Measurements from ENCODE around the gene WDFY1.

DNA sequence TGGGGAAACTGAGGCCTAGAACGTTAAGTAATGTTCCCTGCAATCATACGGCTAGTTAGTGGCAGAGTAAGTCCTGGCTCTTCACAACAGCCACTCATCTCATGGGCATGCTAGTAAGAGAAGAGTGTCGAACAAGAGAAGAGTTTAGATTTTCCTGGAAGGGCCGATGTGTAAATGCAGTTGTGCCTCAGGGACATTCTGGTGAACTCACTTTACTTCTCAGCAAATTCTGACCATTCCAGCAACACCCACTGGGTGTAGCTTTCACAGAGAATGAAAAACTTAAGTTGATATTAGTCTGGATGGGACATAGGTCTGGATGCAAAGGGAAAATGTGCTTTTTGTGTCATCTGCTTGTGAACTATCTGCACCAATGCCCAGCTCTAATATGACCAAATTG lies 35.7 kb upstream of the WDFY1 start:
- TF ChIP-seq ZNF274 (IDR thresholded peaks at IDR 0.05; ENCODE audit: low read depth, low read length): no peak
- TF ChIP-seq YY1 (IDR thresholded peaks at IDR 0.05; ENCODE audit: insufficient read depth, insufficient read length): no peak
